ENCODE results near the gene GARIN1A.
"Not testable (repeated sequence)": the region's sequence is repeated elsewhere in the genome, so short reads cannot be mapped to it uniquely, and the experiment has no call there.

Gene GARIN1A

GRCh38 chr7:128661446-128661845 is 10.6 kb upstream of the GARIN1A start:
- Histone ChIP-seq H3K4me1 (ENCODE audit: control insufficient read depth, insufficient read depth, low read length) (no peaks in the 10 kb centered on the region), H3K9ac (ENCODE audit: low read depth, low read length) (no peak overlapping the region), H3K36me3 (ENCODE audit: control insufficient read depth, insufficient read depth, low read length) (no peaks in the 10 kb centered on the region), H3K9me3 (ENCODE audit: control insufficient read depth, insufficient read depth, low read length) (peaks cover 6% of the 10 kb centered on the region), H3K27me3 (ENCODE audit: control insufficient read depth, insufficient read depth, low read length) (no peaks in the 10 kb centered on the region), H3K4me3 (ENCODE audit: low read depth, low read length) (no peak overlapping the region)

- H3K9ac ChIP-seq (ENCODE audit: low read depth, low read length) = no peak overlapping the region
- peaks cover 6% of the 10 kb centered on the region for H3K9me3 ChIP-seq (ENCODE audit: control insufficient read depth, insufficient read depth, low read length)
- no peak overlapping the region for H3K4me3 ChIP-seq (ENCODE audit: low read depth, low read length)
- H3K27me3 ChIP-seq (ENCODE audit: control insufficient read depth, insufficient read depth, low read length) = no peaks in the 10 kb centered on the region
- no peaks in the 10 kb centered on the region for H3K36me3 ChIP-seq (ENCODE audit: control insufficient read depth, insufficient read depth, low read length)
- H3K4me1 ChIP-seq (ENCODE audit: control insufficient read depth, insufficient read depth, low read length) = no peaks in the 10 kb centered on the region
Observed at GRCh38 chr7:128662091-128662490, 10.0 kb upstream of the GARIN1A start.

- H3K4me1 ChIP-seq (ENCODE audit: control insufficient read depth, insufficient read depth, low read length); H3K9me3 ChIP-seq (ENCODE audit: control insufficient read depth, insufficient read depth, low read length); H3K36me3 ChIP-seq (ENCODE audit: control insufficient read depth, insufficient read depth, low read length); H3K4me3 ChIP-seq (ENCODE audit: low read depth, low read length); H3K27me3 ChIP-seq (ENCODE audit: control insufficient read depth, insufficient read depth, low read length); H3K9ac ChIP-seq (ENCODE audit: low read depth, low read length): not testable (repeated sequence)
Observed at GRCh38 chr7:128663223-128663622, 8.9 kb upstream of the GARIN1A start.

DNA sequence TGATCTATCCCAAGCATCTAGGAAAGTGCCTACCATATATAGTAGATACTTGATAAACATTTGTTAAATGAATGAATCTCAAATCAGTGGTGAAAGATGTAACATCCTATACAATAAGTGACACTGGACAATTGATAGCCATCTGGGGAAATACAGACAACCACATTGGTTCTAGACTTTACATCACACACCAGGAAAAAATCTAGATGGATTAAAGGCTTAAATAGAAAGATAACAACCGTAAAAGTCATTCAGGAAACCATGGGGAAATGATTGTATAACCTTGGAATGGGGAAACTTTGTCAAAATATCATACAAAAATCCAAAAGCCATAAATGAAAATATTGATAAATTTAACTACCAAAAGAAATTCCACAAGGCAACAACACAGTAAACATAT is 7.0 kb upstream of the GARIN1A start:
- H3K27me3 ChIP-seq (ENCODE audit: control insufficient read depth, insufficient read depth, low read length) = no peaks in the 10 kb centered on the region
- no peak overlapping the region for H3K9ac ChIP-seq (ENCODE audit: low read depth, low read length)
- no peak overlapping the region for H3K4me3 ChIP-seq (ENCODE audit: low read depth, low read length)
- peaks cover 6% of the 10 kb centered on the region for H3K9me3 ChIP-seq (ENCODE audit: control insufficient read depth, insufficient read depth, low read length)
- no peaks in the 10 kb centered on the region for H3K36me3 ChIP-seq (ENCODE audit: control insufficient read depth, insufficient read depth, low read length)
- H3K4me1 ChIP-seq (ENCODE audit: control insufficient read depth, insufficient read depth, low read length) = no peaks in the 10 kb centered on the region

- Histone ChIP-seq H3K4me1 (ENCODE audit: control insufficient read depth, insufficient read depth, low read length) (no peaks in the 10 kb centered on the region), H3K36me3 (ENCODE audit: control insufficient read depth, insufficient read depth, low read length) (no peaks in the 10 kb centered on the region), H3K9ac (ENCODE audit: low read depth, low read length) (no peak overlapping the region), H3K9me3 (ENCODE audit: control insufficient read depth, insufficient read depth, low read length) (peaks cover 6% of the 10 kb centered on the region), H3K4me3 (ENCODE audit: low read depth, low read length) (no peak overlapping the region), H3K27me3 (ENCODE audit: control insufficient read depth, insufficient read depth, low read length) (no peaks in the 10 kb centered on the region)
Observed at GRCh38 chr7:128666200-128666599, 5.9 kb upstream of the GARIN1A start.

DNA sequence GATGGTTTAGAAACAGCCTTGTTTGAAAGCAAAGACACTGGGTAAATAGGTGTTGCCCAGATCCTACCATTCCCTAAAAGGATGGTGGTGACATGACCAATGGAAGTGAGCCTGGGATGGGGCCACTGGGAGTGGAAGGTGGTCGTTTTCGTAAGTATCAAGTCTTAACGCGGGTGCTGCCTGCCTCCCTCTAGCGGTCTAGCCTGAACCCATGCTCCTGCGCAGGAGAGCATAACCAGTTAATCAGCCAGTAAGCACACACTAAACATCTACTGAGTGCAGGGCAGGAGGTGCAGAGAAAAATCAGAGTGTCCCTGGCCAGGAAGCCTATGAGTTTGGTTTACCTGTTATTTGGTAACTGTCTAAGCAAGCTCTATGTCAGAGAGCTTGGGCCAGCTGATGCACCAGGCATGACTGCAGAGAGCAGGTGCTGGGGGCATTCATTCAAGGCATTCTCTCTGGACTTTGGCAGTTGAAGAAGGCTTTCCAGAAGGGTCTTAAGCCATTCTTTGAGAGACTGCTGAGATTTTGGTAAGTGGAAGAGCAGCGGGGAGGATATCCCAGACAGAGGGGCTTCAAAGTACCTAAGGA is 930 bp downstream of the GARIN1A start:
- Histone ChIP-seq H3K4me3 (ENCODE audit: low read depth, low read length) (no peak overlapping the region), H3K27me3 (ENCODE audit: control insufficient read depth, insufficient read depth, low read length) (no peaks in the 10 kb centered on the region), H3K9me3 (ENCODE audit: control insufficient read depth, insufficient read depth, low read length) (no peaks in the 10 kb centered on the region), H3K4me1 (ENCODE audit: control insufficient read depth, insufficient read depth, low read length) (no peaks in the 10 kb centered on the region), H3K36me3 (ENCODE audit: control insufficient read depth, insufficient read depth, low read length) (no peaks in the 10 kb centered on the region), H3K9ac (ENCODE audit: low read depth, low read length) (no peak overlapping the region)

GRCh38 chr7:128673571-128673970 is 1.5 kb downstream of the GARIN1A start:
- Histone ChIP-seq H3K4me1 (ENCODE audit: control insufficient read depth, insufficient read depth, low read length) (no peaks in the 10 kb centered on the region), H3K4me3 (ENCODE audit: low read depth, low read length) (no peak overlapping the region), H3K36me3 (ENCODE audit: control insufficient read depth, insufficient read depth, low read length) (no peaks in the 10 kb centered on the region), H3K9ac (ENCODE audit: low read depth, low read length) (no peak overlapping the region), H3K9me3 (ENCODE audit: control insufficient read depth, insufficient read depth, low read length) (no peaks in the 10 kb centered on the region), H3K27me3 (ENCODE audit: control insufficient read depth, insufficient read depth, low read length) (no peaks in the 10 kb centered on the region)

DNA sequence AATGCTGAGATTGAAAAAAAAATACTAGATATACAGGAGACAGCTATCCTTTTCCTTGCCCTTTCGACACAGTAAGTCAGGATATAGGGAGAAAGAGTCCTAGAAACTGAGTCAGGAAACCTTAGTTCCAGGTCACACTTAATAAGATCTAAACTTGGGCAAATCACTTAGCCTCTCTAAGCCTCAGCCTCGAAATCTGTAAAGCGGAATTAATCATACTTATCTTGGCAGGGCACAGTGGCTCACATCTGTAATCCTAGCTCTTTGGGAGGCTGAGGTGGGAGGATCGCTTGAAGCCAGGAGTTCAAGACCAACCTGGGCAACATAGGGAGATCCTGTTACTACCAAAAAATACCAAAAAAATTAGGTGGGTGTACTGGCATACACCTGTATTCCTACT is 4.6 kb downstream of the GARIN1A start:
- no peaks in the 10 kb centered on the region for H3K9me3 ChIP-seq (ENCODE audit: control insufficient read depth, insufficient read depth, low read length)
- H3K27me3 ChIP-seq (ENCODE audit: control insufficient read depth, insufficient read depth, low read length) = no peaks in the 10 kb centered on the region
- no peak overlapping the region for H3K9ac ChIP-seq (ENCODE audit: low read depth, low read length)

DNA sequence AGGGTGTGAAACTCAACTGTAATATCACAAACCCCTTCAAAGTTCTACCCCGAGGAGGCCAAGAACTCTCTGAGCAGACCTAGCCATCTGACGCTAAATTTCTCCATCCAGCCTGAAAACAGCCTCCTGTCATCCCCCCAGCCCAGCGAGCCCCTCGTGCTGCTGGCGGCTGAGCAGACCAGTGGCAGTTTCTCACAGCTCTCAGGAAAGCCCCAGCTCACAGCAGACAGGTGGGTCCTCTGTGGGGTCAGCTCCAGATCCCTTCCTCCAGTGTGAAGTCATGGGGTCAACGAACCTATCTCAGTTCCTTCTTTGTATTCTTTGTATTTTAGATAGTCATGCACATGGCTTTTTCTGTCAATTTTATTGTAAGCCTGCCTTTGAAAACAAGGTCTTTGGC is 7.8 kb downstream of the GARIN1A start:
- H3K9ac ChIP-seq (ENCODE audit: low read depth, low read length) = no peak overlapping the region

More for the DNA sequence above, 4.6 kb downstream of the GARIN1A start:
- Histone ChIP-seq H3K4me3 (ENCODE audit: low read depth, low read length) (no peak overlapping the region), H3K36me3 (ENCODE audit: control insufficient read depth, insufficient read depth, low read length) (no peaks in the 10 kb centered on the region), H3K4me1 (ENCODE audit: control insufficient read depth, insufficient read depth, low read length) (no peaks in the 10 kb centered on the region)

GRCh38 chr7:128681794-128682537 is 9.9 kb downstream of the GARIN1A start:
- Histone ChIP-seq H3K4me1 (ENCODE audit: control insufficient read depth, insufficient read depth, low read length) (peaks cover 2% of the 10 kb centered on the region), H3K36me3 (ENCODE audit: control insufficient read depth, insufficient read depth, low read length) (no peaks in the 10 kb centered on the region), H3K9ac (ENCODE audit: low read depth, low read length) (no peak overlapping the region), H3K9me3 (ENCODE audit: control insufficient read depth, insufficient read depth, low read length) (no peaks in the 10 kb centered on the region), H3K4me3 (ENCODE audit: low read depth, low read length) (no peak overlapping the region), H3K27me3 (ENCODE audit: control insufficient read depth, insufficient read depth, low read length) (no peaks in the 10 kb centered on the region)

More for the DNA sequence above, 7.8 kb downstream of the GARIN1A start:
- H3K9me3 ChIP-seq (ENCODE audit: control insufficient read depth, insufficient read depth, low read length) = no peaks in the 10 kb centered on the region
- H3K4me3 ChIP-seq (ENCODE audit: low read depth, low read length) = no peak overlapping the region
- no peaks in the 10 kb centered on the region for H3K36me3 ChIP-seq (ENCODE audit: control insufficient read depth, insufficient read depth, low read length)
- peaks cover 2% of the 10 kb centered on the region for H3K4me1 ChIP-seq (ENCODE audit: control insufficient read depth, insufficient read depth, low read length)
- no peaks in the 10 kb centered on the region for H3K27me3 ChIP-seq (ENCODE audit: control insufficient read depth, insufficient read depth, low read length)

- H3K27me3 ChIP-seq (ENCODE audit: control insufficient read depth, insufficient read depth, low read length); H3K9me3 ChIP-seq (ENCODE audit: control insufficient read depth, insufficient read depth, low read length); H3K4me3 ChIP-seq (ENCODE audit: low read depth, low read length); H3K9ac ChIP-seq (ENCODE audit: low read depth, low read length); H3K36me3 ChIP-seq (ENCODE audit: control insufficient read depth, insufficient read depth, low read length); H3K4me1 ChIP-seq (ENCODE audit: control insufficient read depth, insufficient read depth, low read length): not testable (repeated sequence)
Observed at GRCh38 chr7:128683270-128683669, 11.2 kb downstream of the GARIN1A start.

- not testable (repeated sequence) for H3K4me3 ChIP-seq (ENCODE audit: low read depth, low read length); H3K9me3 ChIP-seq (ENCODE audit: control insufficient read depth, insufficient read depth, low read length); H3K27me3 ChIP-seq (ENCODE audit: control insufficient read depth, insufficient read depth, low read length); H3K36me3 ChIP-seq (ENCODE audit: control insufficient read depth, insufficient read depth, low read length); H3K9ac ChIP-seq (ENCODE audit: low read depth, low read length); H3K4me1 ChIP-seq (ENCODE audit: control insufficient read depth, insufficient read depth, low read length)
Observed at GRCh38 chr7:128683738-128684137, 11.6 kb downstream of the GARIN1A start.
